HepG2 (cell line): ENCODE measurements around the gene CDK5RAP2. TPM values are rescaled to one million over a fixed set of nuclear protein-coding genes. Genes with fewer than 3 reads are reported as not detected.

Source experiments
- EHMT2 ChIP-seq: fragments of 200-600 bp; sonication (generic); IDR thresholded peaks from 2 replicates; pipeline ENCODE4 v1.7.0; 2017; ENCODE audit warnings: antibody characterized with exemption, low read depth, low read length, borderline replicate concordance
- ELF4 ChIP-seq: sonication (generic); formaldehyde crosslinking; IDR thresholded peaks from 2 replicates; pipeline ENCODE4 v1.5.0; 2020; ENCODE audit warnings: missing genetic modification reagents, mild to moderate bottlenecking, moderate library complexity, borderline replicate concordance
- GATA4 ChIP-seq: sonication (generic); IDR thresholded peaks from 2 replicates; pipeline ENCODE4 v1.6.1; 2016; ENCODE audit warnings: antibody characterized with exemption, low read depth, borderline replicate concordance
- NFE2 ChIP-seq: sonication (generic); formaldehyde crosslinking; IDR thresholded peaks from 2 replicates; pipeline ENCODE4 v1.4.0; 2020; ENCODE audit warnings: missing genetic modification reagents
- SRSF1 ChIP-seq: fragments of 200-400 bp; formaldehyde crosslinking; optimal IDR thresholded peaks from 2 replicates; pipeline ENCODE3; 2017; ENCODE audit warnings: mild to moderate bottlenecking, low read depth, low read length, moderate library complexity
- TOPORS ChIP-seq: sonication (generic); formaldehyde crosslinking; IDR thresholded peaks from 2 replicates; pipeline ENCODE4 v1.8.0; 2023; ENCODE audit warnings: mild to moderate bottlenecking, missing genetic modification reagents
- ZC3H13 ChIP-seq: sonication (generic); formaldehyde crosslinking; IDR thresholded peaks from 2 replicates; pipeline ENCODE4 v1.8.1; 2023; ENCODE audit warnings: mild to moderate bottlenecking, missing genetic modification reagents, moderate library complexity
- ZNF451 ChIP-seq: sonication (generic); formaldehyde crosslinking; IDR thresholded peaks from 2 replicates; pipeline ENCODE4 v1.5.0; 2020; ENCODE audit warnings: mild to moderate bottlenecking, missing genetic modification reagents
- ZNF629 ChIP-seq: sonication (generic); formaldehyde crosslinking; conservative IDR thresholded peaks from 2 replicates; pipeline ENCODE4 v1.5.0; 2020; ENCODE audit warnings: missing genetic modification reagents
- polyA plus RNA-seq, 8 experiments: library from polyadenylated mRNA; depleted of rRNA in 3 of 8; stranded (reverse) in 7 of 8; unstranded in 1 of 8; fragments of >200 nt; fragmentation: Illumina TruSeq in 4 of 8; extraction: Trizol in 4 of 8; gene quantifications; 2 replicates each; pipeline versions ENCODE4 v1.2.1 to v1.2.3, GENCODE V29; 2011 to 2016; ENCODE audit warnings: low read depth in 4 of 8, missing spikeins in 1 of 8, mixed read lengths in 1 of 8; ENCODE audit not compliant: insufficient read depth in 1 of 8
- total RNA-seq, 5 experiments: library from RNA; depleted of rRNA; stranded (reverse); fragments of >200 nt; fragmentation: Illumina TruSeq; extraction: Trizol; gene quantifications; 2 replicates each; pipeline ENCODE4 v1.2.3, GENCODE V29; 2016; ENCODE audit warnings: low read depth in 1 of 5
- TF ChIP-seq, protein P1 (sequence below): sonication (generic); formaldehyde crosslinking; IDR thresholded peaks from 2 replicates; pipeline ENCODE4 v1.4.0; 2020; ENCODE audit warnings: mild to moderate bottlenecking, missing genetic modification reagents
- TF ChIP-seq, protein P2 (sequence below): sonication (generic); formaldehyde crosslinking; IDR thresholded peaks from 2 replicates; pipeline ENCODE4 v1.4.0; 2020; ENCODE audit warnings: missing genetic modification reagents
- TF ChIP-seq, protein P3 (sequence below): sonication (generic); formaldehyde crosslinking; IDR thresholded peaks from 2 replicates; pipeline ENCODE4 v1.4.0; 2020; ENCODE audit warnings: missing genetic modification reagents

CDK5RAP2 gene
- total and polyA plus RNA-seq, 2 of the 13 experiments (the other 11 are each of a cell fraction or from before 2014, with no cell fraction given), result 31.8 to 42.2 TPM

DNA sequence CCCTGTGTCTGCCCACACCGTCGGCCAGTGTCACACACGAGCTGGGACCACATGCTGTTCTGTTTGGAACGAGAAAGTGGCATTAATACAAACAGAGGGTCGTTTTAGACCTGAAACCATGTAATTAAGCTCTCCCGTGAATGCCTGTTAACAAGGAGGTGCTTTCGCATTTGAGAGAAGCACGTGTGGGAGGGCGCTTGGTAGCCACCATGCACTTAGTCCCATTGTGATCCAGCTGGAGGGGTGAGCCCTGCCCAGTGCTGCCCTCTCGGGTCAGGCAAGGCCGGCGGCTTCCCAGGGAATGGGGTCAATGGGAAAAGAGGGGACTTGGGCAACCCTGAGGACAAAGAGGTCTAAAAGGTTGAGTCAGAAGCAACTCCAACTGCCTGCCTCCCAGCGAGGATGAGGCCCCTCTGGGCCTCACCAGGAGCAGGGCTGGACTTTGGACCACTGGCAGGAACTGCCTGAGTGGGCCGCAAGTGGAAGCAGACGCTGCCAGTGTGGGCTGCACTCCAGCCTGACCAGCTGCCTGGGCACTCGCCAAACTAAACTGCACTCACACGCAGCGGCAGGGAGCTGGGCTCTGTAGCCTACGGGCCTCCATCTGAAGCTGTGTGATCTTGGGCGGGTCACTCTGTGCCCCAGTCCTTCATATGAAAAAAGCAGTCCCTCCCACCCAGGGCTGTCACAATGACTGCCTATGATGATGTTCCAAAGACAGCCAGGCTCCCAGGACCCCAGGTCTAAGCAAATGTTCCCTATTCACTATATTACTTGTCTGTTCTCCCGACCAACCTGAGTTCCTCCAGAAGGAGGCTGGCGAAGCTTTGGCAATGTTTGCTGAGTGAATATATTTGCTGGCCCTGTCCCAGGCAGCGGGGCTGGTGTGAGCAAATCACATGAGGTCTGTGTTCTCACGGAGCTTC lies 195.7 kb downstream of the CDK5RAP2 start (continued):
- TF ChIP-seq GATA4 (peak; percentile 65; the same call in 1 of the 2 replicates), NFE2 (no peak), ZNF451 (CRISPR knock-in tag) (0 out of 2 replicates have a peak, but pooled peaks have one; percentile 18), TOPORS (CRISPR knock-in tag) (no peak), EHMT2 (peak; percentile 77; the same call in 1 of the 2 replicates), ELF4 (no peak), ZC3H13 (CRISPR knock-in tag) (no peak), SRSF1 (no peak), ZNF629 (CRISPR knock-in tag) (peak; percentile 73)
- TF ChIP-seq, protein P1, sequence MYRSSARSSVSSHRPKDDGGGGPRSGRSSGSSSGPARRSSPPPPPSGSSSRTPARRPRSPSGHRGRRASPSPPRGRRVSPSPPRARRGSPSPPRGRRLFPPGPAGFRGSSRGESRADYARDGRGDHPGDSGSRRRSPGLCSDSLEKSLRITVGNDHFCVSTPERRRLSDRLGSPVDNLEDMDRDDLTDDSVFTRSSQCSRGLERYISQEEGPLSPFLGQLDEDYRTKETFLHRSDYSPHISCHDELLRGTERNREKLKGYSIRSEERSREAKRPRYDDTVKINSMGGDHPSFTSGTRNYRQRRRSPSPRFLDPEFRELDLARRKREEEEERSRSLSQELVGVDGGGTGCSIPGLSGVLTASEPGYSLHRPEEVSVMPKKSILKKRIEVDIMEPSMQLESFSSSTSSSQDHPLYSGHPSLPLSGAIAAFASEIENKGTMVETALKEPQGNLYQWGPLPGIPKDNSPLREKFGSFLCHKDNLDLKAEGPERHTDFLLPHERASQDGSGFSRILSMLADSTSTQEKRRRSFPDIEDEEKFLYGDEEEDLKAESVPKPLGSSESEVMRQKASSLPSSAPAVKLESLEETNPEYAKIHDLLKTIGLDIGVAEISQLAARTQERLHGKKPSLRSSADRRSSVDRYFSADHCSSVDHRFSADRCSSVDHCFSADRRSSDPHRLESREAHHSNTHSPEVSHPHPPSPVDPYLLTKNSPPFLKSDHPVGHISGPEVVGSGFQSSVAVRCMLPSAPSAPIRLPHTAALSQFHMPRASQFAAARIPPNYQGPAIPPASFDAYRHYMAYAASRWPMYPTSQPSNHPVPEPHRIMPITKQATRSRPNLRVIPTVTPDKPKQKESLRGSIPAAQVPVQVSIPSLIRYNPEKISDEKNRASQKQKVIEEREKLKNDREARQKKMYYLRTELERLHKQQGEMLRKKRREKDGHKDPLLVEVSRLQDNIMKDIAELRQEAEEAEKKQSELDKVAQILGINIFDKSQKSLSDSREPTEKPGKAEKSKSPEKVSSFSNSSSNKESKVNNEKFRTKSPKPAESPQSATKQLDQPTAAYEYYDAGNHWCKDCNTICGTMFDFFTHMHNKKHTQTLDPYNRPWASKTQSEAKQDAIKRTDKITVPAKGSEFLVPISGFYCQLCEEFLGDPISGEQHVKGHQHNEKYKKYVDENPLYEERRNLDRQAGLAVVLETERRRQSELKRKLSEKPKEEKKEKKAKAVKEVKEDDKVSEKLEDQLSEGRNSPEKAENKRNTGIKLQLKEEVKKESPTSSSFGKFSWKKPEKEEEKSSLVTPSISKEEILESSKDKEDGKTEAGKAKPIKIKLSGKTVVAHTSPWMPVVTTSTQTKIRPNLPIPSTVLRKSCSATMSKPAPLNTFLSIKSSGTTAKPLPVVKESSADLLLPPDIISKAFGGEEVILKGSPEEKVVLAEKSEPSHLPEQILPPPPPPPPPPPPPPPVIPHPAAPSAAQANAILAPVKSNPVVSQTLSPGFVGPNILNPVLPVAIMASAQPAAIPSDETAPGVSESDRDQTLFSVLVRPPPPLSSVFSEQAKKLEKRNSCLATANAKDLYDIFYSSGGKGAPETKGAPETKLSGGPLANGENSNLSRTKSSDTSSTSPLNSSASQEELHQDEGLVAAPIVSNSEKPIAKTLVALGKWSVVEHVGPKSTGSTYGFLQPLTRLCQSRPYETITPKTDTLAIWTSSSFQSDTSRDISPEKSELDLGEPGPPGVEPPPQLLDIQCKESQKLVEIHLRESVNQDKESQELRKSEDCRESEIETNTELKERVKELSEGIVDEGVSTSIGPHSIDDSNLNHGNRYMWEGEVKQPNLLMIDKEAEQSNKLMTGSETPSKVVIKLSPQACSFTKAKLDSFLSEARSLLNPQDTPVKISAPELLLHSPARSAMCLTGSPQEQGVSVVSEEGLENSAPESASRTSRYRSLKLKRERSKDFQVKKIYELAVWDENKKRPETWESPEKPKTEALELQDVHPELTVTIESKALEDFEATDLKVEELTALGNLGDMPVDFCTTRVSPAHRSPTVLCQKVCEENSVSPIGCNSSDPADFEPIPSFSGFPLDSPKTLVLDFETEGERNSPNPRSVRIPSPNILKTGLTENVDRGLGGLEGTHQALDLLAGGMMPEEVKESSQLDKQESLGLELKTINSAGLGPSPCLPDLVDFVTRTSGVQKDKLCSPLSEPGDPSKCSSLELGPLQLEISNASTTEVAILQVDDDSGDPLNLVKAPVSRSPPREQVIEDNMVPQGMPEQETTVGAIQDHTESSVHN (CRISPR knock-in tag), result no peak
- TF ChIP-seq, protein P2, sequence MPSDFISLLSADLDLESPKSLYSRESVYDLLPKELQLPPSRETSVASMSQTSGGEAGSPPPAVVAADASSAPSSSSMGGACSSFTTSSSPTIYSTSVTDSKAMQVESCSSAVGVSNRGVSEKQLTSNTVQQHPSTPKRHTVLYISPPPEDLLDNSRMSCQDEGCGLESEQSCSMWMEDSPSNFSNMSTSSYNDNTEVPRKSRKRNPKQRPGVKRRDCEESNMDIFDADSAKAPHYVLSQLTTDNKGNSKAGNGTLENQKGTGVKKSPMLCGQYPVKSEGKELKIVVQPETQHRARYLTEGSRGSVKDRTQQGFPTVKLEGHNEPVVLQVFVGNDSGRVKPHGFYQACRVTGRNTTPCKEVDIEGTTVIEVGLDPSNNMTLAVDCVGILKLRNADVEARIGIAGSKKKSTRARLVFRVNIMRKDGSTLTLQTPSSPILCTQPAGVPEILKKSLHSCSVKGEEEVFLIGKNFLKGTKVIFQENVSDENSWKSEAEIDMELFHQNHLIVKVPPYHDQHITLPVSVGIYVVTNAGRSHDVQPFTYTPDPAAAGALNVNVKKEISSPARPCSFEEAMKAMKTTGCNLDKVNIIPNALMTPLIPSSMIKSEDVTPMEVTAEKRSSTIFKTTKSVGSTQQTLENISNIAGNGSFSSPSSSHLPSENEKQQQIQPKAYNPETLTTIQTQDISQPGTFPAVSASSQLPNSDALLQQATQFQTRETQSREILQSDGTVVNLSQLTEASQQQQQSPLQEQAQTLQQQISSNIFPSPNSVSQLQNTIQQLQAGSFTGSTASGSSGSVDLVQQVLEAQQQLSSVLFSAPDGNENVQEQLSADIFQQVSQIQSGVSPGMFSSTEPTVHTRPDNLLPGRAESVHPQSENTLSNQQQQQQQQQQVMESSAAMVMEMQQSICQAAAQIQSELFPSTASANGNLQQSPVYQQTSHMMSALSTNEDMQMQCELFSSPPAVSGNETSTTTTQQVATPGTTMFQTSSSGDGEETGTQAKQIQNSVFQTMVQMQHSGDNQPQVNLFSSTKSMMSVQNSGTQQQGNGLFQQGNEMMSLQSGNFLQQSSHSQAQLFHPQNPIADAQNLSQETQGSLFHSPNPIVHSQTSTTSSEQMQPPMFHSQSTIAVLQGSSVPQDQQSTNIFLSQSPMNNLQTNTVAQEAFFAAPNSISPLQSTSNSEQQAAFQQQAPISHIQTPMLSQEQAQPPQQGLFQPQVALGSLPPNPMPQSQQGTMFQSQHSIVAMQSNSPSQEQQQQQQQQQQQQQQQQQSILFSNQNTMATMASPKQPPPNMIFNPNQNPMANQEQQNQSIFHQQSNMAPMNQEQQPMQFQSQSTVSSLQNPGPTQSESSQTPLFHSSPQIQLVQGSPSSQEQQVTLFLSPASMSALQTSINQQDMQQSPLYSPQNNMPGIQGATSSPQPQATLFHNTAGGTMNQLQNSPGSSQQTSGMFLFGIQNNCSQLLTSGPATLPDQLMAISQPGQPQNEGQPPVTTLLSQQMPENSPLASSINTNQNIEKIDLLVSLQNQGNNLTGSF (CRISPR knock-in tag), result peak; percentile 89
- TF ChIP-seq, protein P3, sequence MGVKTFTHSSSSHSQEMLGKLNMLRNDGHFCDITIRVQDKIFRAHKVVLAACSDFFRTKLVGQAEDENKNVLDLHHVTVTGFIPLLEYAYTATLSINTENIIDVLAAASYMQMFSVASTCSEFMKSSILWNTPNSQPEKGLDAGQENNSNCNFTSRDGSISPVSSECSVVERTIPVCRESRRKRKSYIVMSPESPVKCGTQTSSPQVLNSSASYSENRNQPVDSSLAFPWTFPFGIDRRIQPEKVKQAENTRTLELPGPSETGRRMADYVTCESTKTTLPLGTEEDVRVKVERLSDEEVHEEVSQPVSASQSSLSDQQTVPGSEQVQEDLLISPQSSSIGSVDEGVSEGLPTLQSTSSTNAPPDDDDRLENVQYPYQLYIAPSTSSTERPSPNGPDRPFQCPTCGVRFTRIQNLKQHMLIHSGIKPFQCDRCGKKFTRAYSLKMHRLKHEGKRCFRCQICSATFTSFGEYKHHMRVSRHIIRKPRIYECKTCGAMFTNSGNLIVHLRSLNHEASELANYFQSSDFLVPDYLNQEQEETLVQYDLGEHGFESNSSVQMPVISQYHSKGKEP, result no peak
